KOPT-K1 (cell line): ENCODE results near the gene GLIS1.

ENCODE experiments used
- H3K27ac ChIP-seq: fragments of 200-600 bp; sonication (generic); 2 replicates; pipeline ENCODE4 v1.5.1; 2016; ENCODE audit warnings: antibody characterized with exemption, mild to moderate bottlenecking, low read depth, low read length; ENCODE audit not compliant: poor library complexity, severe bottlenecking
- H3K36me3 ChIP-seq: fragments of 200-600 bp; sonication (generic); 2 replicates; pipeline ENCODE4 v1.5.1; 2017; ENCODE audit warnings: antibody characterized with exemption, mild to moderate bottlenecking, low read length, moderate library complexity; ENCODE audit not compliant: insufficient read depth
- H3K9me3 ChIP-seq: fragments of 200-600 bp; sonication (generic); 2 replicates; pipeline ENCODE4 v1.5.1; 2017; ENCODE audit warnings: antibody characterized with exemption, low read length, mild to moderate bottlenecking; ENCODE audit not compliant: insufficient read depth, poor library complexity, severe bottlenecking

Gene GLIS1

DNA sequence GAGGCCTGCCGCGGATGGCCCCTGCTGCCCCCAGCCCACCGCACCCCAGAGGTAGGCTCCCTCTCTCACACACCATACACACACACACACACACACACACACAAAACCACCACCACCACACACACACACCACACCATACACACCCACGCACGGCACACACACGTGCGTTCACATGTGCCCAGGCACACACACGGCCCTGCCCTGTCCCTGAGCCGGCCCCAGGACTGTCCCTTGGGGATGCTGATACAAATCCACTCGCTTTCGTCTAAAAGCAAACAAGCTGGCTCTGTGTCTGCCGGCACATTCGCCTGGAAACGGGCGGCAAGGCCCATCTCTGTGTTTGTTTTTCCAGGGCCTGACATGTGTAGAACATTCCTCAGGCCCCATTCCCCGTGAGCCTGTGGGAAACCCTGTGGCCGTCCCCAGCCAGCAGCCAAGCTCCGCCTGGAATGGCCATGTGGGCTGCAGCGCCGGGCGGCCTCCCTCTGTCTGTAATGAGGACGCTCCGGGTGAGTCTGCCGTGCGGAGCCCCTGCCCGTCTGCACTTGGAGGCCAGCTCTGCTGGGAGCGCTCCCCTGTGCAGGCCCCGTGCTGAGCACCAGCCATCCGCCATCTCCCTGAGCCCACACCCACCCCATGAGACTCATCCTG lies 212.4 kb downstream of the GLIS1 start:
- Histone ChIP-seq H3K36me3 (no peaks in the 10 kb centered on the region), H3K9me3 (no peaks in the 10 kb centered on the region), H3K27ac (no peak overlapping the region)

DNA sequence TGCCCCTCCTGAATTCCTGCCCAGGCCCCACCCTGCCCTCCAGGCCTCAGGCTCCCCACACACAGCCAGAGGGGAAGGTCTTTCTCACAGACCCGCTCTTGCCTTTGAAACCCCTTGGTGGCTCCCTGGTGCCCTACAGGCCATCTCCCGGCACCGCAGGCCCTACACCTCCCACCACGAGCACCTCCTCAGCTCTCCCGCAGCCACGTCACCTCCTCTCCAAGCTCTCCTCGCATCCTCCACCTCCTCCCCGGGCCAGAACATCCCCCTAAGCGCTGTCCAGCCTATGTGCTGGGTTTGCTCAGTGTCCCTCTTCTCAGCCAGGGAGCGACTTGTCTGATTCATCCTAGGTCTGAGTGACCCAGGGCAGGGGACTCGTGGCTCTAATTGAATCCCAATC lies 213.4 kb downstream of the GLIS1 start:
- H3K36me3 ChIP-seq = no peaks in the 10 kb centered on the region
- no peak overlapping the region for H3K27ac ChIP-seq
- no peaks in the 10 kb centered on the region for H3K9me3 ChIP-seq

DNA sequence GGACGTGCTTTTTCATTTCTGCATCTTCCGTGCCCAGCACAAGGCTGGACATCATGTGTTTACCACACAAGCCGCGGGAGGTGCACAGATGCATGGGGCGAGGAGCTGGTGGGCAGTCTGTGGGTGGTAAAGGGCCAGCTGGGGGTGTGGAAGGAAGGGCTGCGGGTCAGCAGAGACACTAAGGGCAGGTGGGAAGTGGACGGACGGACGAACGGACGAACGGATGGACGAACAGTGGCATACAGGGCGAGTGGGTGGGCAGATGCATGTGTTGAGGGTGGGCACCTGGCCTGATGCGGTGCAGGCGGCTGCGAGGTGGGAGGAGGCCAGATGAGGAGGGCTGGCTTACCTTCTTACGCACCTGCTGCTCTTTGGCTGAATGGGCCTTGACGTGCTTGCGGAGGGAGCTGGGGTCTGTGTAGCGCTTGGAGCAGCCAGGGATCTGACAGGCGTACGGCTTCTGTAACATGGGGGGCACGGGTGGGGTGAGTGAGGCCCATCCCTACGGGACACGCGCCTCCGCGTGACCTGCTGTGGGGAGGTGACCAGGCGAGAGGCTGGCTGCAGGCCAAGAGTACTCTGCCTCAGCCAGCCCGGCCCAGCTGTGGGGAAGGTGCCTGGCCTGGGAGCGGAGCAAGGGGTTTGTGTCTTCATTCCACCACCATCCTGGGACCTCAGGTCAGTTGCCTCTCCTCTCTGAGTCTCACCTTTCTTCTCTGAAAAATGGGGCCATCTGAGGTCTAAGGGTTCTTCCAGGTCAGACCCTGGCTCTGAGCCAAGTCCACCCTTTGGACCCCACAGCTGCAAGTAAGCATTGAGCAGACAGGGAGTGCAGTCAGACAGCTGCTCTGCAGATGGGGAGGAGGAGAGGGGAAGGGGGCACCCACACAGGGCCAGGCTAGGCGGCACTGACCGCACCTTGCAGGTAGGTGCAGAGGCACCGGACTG lies 214.3 kb downstream of the GLIS1 start:
- Histone ChIP-seq H3K9me3 (no peaks in the 10 kb centered on the region), H3K27ac (no peak overlapping the region), H3K36me3 (no peaks in the 10 kb centered on the region)

- Histone ChIP-seq H3K27ac (no peak overlapping the region), H3K9me3 (no peaks in the 10 kb centered on the region), H3K36me3 (no peaks in the 10 kb centered on the region)
Observed at GRCh38 chr1:53521924-53522552, 216.9 kb downstream of the GLIS1 start.

GRCh38 chr1:53520481-53520880 lies 218.5 kb downstream of the GLIS1 start:
- H3K36me3 ChIP-seq = no peaks in the 10 kb centered on the region
- no peak overlapping the region for H3K27ac ChIP-seq
- no peaks in the 10 kb centered on the region for H3K9me3 ChIP-seq

DNA sequence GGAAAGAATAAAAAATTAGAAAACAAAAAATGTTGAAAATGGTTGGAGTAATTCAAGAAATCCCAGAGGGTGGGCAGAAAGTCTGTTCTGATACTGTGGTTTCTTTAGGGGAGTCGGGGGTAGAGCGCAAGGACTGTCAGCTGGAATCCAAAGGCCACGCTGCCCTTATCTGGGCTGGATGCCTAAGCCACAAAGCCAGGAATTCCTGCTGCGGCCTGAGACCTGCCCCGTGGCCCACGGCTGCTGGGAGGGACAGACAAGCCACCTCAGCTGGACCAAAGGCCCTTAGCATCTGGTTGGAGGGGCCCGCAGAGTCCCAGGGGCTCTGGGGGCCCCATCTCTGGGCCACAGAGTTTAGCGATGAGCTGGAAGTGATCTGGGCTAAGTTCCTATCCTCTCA lies 219.5 kb downstream of the GLIS1 start:
- Histone ChIP-seq H3K36me3 (no peaks in the 10 kb centered on the region), H3K9me3 (no peaks in the 10 kb centered on the region), H3K27ac (no peak overlapping the region)

DNA sequence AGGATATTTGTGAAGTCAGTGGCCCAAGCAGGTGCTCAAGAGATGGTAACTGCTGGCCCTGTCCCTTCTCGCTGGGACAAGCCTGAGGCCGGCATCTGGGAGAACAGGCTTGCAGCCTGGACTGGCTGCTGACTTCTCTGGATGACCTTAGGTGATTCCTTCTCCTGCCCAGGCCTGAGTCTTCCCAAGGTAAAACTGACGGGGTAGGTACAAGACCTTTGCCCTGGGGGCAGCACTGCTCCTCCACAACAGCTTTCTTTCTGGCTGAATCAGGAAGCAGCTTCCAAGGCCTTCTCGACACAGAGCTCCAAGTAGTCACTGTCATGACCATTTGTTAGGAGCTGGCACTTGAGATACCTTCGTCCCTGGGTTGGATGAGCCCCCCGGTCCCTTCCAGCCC lies 220.2 kb downstream of the GLIS1 start:
- no peaks in the 10 kb centered on the region for H3K9me3 ChIP-seq
- H3K36me3 ChIP-seq = no peaks in the 10 kb centered on the region
- H3K27ac ChIP-seq = no peak overlapping the region

- Histone ChIP-seq H3K36me3 (no peaks in the 10 kb centered on the region), H3K9me3 (no peaks in the 10 kb centered on the region), H3K27ac (no peak overlapping the region)
Observed at GRCh38 chr1:53517821-53518352, 221.1 kb downstream of the GLIS1 start.

DNA sequence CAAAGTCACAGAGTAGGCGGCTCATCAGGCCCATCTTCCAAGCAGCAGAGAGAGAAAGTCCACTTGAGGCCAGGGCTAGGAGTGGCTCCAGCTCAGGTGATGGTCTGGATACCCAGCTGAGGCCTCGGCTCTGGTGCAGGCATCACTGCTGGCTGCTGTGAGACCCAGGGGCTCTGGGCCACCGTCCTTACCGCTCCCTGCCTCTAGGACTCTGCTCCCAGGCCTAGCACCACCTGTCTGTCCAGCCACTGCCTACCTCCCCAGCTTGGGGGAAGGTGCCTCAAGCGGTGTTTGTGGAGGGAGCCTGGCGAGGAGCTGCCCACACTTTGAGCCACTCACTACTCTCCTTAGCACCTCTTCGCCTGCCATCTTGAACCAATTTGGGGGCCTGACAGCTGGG lies 221.9 kb downstream of the GLIS1 start:
- Histone ChIP-seq H3K9me3 (no peaks in the 10 kb centered on the region), H3K27ac (no peak overlapping the region), H3K36me3 (no peaks in the 10 kb centered on the region)

GRCh38 chr1:53516181-53516580 lies 222.8 kb downstream of the GLIS1 start:
- Histone ChIP-seq H3K36me3 (no peaks in the 10 kb centered on the region), H3K27ac (no peak overlapping the region), H3K9me3 (no peaks in the 10 kb centered on the region)

DNA sequence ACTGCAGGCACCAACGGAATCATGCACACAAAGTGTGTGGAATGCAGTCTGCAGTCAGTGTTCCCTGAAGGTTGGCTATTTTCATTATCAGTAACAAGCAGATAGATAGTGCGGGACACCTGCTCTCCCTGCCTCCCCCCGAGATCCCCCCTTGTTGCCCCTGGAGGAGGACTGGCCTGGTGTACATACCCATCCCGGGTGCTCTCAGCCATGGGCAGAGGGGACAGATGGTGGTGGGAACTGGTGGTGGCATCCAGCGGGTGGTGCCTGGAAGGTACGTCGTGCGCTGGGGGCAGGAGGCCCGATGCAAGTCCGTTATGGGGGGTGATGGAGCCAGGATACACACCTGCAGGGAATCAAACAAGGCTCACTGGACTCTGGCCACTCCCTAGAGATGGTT lies 224.5 kb downstream of the GLIS1 start:
- Histone ChIP-seq H3K27ac (no peak overlapping the region), H3K36me3 (no peaks in the 10 kb centered on the region), H3K9me3 (no peaks in the 10 kb centered on the region)

- H3K27ac ChIP-seq = no peak overlapping the region
- H3K9me3 ChIP-seq = no peaks in the 10 kb centered on the region
- H3K36me3 ChIP-seq = no peaks in the 10 kb centered on the region
Observed at GRCh38 chr1:53513846-53514245, 225.1 kb downstream of the GLIS1 start.

GRCh38 chr1:53512807-53513755 lies 225.9 kb downstream of the GLIS1 start:
- no peak overlapping the region for H3K27ac ChIP-seq
- H3K9me3 ChIP-seq = no peaks in the 10 kb centered on the region
- H3K36me3 ChIP-seq = no peaks in the 10 kb centered on the region
